Liver (tissue), 9 donors: ENCODE data around the gene CHRNB1. TPM values are rescaled to one million over a fixed set of nuclear protein-coding genes. Genes with fewer than 3 reads are reported as not detected.

Source experiments
- DNase-seq: peaks from one replicate; pipeline ENCODE4 v3.0.0-alpha.2; 2017; ENCODE audit warnings: low spot score
- H3K27ac ChIP-seq, 2 donors: one replicate each; pipeline ENCODE4 v1.7.0; 2013; ENCODE audit warnings: inconsistent platforms in 2 of 2, low read length in 2 of 2, control low read depth in 1 of 2, low read depth in 1 of 2, mild to moderate bottlenecking in 1 of 2
- H3K27me3 ChIP-seq, 4 donors: one replicate each; pipeline versions ENCODE4 v1.6.1 to v1.7.0; 2013; ENCODE audit warnings: low read length in 3 of 4, inconsistent platforms in 1 of 4, mild to moderate bottlenecking in 1 of 4, moderate library complexity in 1 of 4; ENCODE audit not compliant: control insufficient read depth in 4 of 4, insufficient read depth in 4 of 4
- H3K36me3 ChIP-seq, 4 donors: one replicate each; pipeline versions ENCODE4 v1.6.1 to v1.7.0; 2013; ENCODE audit warnings: low read length in 3 of 4, mild to moderate bottlenecking in 3 of 4, low read depth in 1 of 4, moderate library complexity in 1 of 4; ENCODE audit not compliant: control insufficient read depth in 4 of 4, insufficient read depth in 3 of 4
- H3K4me1 ChIP-seq, 4 donors: one replicate each; pipeline versions ENCODE4 v1.6.1 to v1.7.0; 2013; ENCODE audit warnings: low read length in 3 of 4, mild to moderate bottlenecking in 3 of 4, moderate library complexity in 1 of 4; ENCODE audit not compliant: control insufficient read depth in 4 of 4, insufficient read depth in 4 of 4
- H3K4me3 ChIP-seq, 3 donors: one replicate each; pipeline versions ENCODE4 v1.6.1 to v1.7.0; 2013; ENCODE audit warnings: low read length in 3 of 3, control low read depth in 1 of 3, low read depth in 1 of 3, mild to moderate bottlenecking in 1 of 3
- H3K9ac ChIP-seq, 2 donors: one replicate each; pipeline ENCODE4 v1.7.0; 2013; ENCODE audit warnings: low read length in 2 of 2, mild to moderate bottlenecking in 2 of 2, moderate library complexity in 2 of 2, control low read depth in 1 of 2, low read depth in 1 of 2
- H3K9me3 ChIP-seq, 4 donors: one replicate each; pipeline versions ENCODE4 v1.6.1 to v1.7.0; 2013; ENCODE audit warnings: low read length in 3 of 4; ENCODE audit not compliant: control insufficient read depth in 4 of 4
- ATF3 ChIP-seq: IDR thresholded peaks from 2 replicates; pipeline ENCODE4 v1.6.1; 2016; ENCODE audit warnings: antibody characterized with exemption
- EGR1 ChIP-seq, 2 donors: IDR thresholded peaks; 2 replicates each; pipeline ENCODE4 v1.6.1; 2016 to 2018; ENCODE audit warnings: antibody characterized with exemption in 2 of 2, low read depth in 2 of 2
- FOXA1 ChIP-seq: IDR thresholded peaks from 2 replicates; pipeline ENCODE4 v1.6.1; 2016; ENCODE audit warnings: antibody characterized with exemption
- FOXA2 ChIP-seq: IDR thresholded peaks from 2 replicates; pipeline ENCODE4 v1.6.1; 2016; ENCODE audit warnings: antibody characterized with exemption
- GABPA ChIP-seq, 2 donors: IDR thresholded peaks in 1 of 2; conservative IDR thresholded peaks in 1 of 2; 2 replicates each; pipeline ENCODE4 v1.6.1; 2016; ENCODE audit warnings: antibody characterized with exemption in 2 of 2, mild to moderate bottlenecking in 1 of 2, moderate library complexity in 1 of 2
- HNF4A ChIP-seq, 2 donors: conservative IDR thresholded peaks; 2 replicates each; pipeline ENCODE4 v1.6.1; 2016; ENCODE audit warnings: antibody characterized with exemption in 2 of 2, mild to moderate bottlenecking in 2 of 2
- HNF4G ChIP-seq: IDR thresholded peaks from 2 replicates; pipeline ENCODE4 v1.6.1; 2016; ENCODE audit warnings: antibody characterized with exemption
- JUND ChIP-seq, 2 donors: IDR thresholded peaks; 2 replicates each; pipeline ENCODE4 v1.6.1; 2016; ENCODE audit warnings: antibody characterized with exemption in 2 of 2
- MAX ChIP-seq: IDR thresholded peaks from 2 replicates; pipeline ENCODE4 v1.6.1; 2016; ENCODE audit warnings: antibody characterized with exemption
- NR2F2 ChIP-seq: IDR thresholded peaks from 2 replicates; pipeline ENCODE4 v1.6.1; 2016; ENCODE audit warnings: antibody characterized with exemption
- RAD21 ChIP-seq, 2 donors: IDR thresholded peaks; 2 replicates each; pipeline ENCODE4 v1.6.1; 2016; ENCODE audit warnings: antibody characterized with exemption in 2 of 2, mild to moderate bottlenecking in 2 of 2
- REST ChIP-seq: IDR thresholded peaks from 2 replicates; pipeline ENCODE4 v1.6.1; 2016; ENCODE audit warnings: antibody characterized with exemption, mild to moderate bottlenecking
- RXRA ChIP-seq, 2 donors: IDR thresholded peaks; 2 replicates each; pipeline ENCODE4 v1.6.1; 2017 to 2018; ENCODE audit warnings: antibody characterized with exemption in 2 of 2, mild to moderate bottlenecking in 1 of 2
- SP1 ChIP-seq: IDR thresholded peaks from 2 replicates; pipeline ENCODE4 v1.6.1; 2018; ENCODE audit warnings: antibody characterized with exemption, mild to moderate bottlenecking
- TAF1 ChIP-seq: conservative IDR thresholded peaks from 2 replicates; pipeline ENCODE4 v1.6.1; 2016; ENCODE audit warnings: antibody characterized with exemption, mild to moderate bottlenecking
- YY1 ChIP-seq: IDR thresholded peaks from 2 replicates; pipeline ENCODE4 v1.6.1; 2016; ENCODE audit warnings: antibody characterized with exemption, mild to moderate bottlenecking
- ZBTB33 ChIP-seq: IDR thresholded peaks from 2 replicates; pipeline ENCODE4 v1.6.1; 2016; ENCODE audit warnings: antibody characterized with exemption
- WGBS: extraction: QIAGEN DNeasy Blood & Tissue Kit; methylation state at CpG from one replicate; pipeline ENCODE4 v1.1.7; 2013; 5-methylcytosine and 5-hydroxymethylcytosine counted together
- polyA plus RNA-seq, 2 donors: library from polyadenylated mRNA; stranded (reverse) in 1 of 2; unstranded in 1 of 2; fragments of 200-250 nt in 1 of 2; fragments of >200 nt in 1 of 2; fragmentation: Nextera tagmentation in 1 of 2; extraction: Ambion mirVana in 1 of 2; gene quantifications; one replicate each; pipeline versions ENCODE4 v1.2.1 to v1.2.3, GENCODE V29; 2013 to 2015
- total RNA-seq, 2 donors: library from RNA; depleted of rRNA; stranded (reverse); fragments of >200 nt; gene quantifications; one replicate each; pipeline ENCODE4 v1.2.3, GENCODE V29; 2014
- TF ChIP-seq, protein P1 (sequence below): fragments of 150-350 bp; IDR thresholded peaks from 2 replicates; pipeline ENCODE4 v1.5.1; 2017; ENCODE audit warnings: improper control_type of control experiment, low read depth, low read length; ENCODE audit not compliant: missing input control
- donor health status: healthy.
- donor health status: healthy.
- donor health status: healthy.
- donor health status: healthy.
- donor health status: healthy.

Gene CHRNB1
- total and polyA plus RNA-seq, 4 donors: 4.2 to 11.5 (median 7.2) TPM

GRCh38 chr17:7409716-7410115, 35.1 kb upstream of the CHRNB1 start:
- Histone ChIP-seq H3K4me3 (no peak overlapping the region), H3K9ac (no peak overlapping the region), H3K4me1 (peaks cover 0 to 4% (median 0%) of the 10 kb centered on the region in 4 donors), H3K27ac (no peak overlapping the region), H3K27me3 (no peaks in the 10 kb centered on the region), H3K9me3 (no peaks in the 10 kb centered on the region), H3K36me3 (no peaks in the 10 kb centered on the region)
- TF ChIP-seq RAD21 (IDR thresholded peaks at IDR 0.05) (no peak), FOXA2 (no peak), ATF3 (no peak), NR2F2 (no peak), EGR1 (IDR thresholded peaks at IDR 0.05; ENCODE audit: low read depth in 2 of 2) (no peak), SP1 (no peak), REST (no peak), YY1 (no peak), HNF4A (conservative IDR thresholded peaks at IDR 0.05) (no peak), ZBTB33 (no peak), HNF4G (no peak), MAX (no peak), GABPA (IDR thresholded peaks at IDR 0.05 in 1 of 2, conservative IDR thresholded peaks at IDR 0.05 in 1 of 2) (no peak), TAF1 (no peak), RXRA (IDR thresholded peaks at IDR 0.05) (no peak), JUND (IDR thresholded peaks at IDR 0.05) (no peak), FOXA1 (no peak)
- TF ChIP-seq, protein P1, sequence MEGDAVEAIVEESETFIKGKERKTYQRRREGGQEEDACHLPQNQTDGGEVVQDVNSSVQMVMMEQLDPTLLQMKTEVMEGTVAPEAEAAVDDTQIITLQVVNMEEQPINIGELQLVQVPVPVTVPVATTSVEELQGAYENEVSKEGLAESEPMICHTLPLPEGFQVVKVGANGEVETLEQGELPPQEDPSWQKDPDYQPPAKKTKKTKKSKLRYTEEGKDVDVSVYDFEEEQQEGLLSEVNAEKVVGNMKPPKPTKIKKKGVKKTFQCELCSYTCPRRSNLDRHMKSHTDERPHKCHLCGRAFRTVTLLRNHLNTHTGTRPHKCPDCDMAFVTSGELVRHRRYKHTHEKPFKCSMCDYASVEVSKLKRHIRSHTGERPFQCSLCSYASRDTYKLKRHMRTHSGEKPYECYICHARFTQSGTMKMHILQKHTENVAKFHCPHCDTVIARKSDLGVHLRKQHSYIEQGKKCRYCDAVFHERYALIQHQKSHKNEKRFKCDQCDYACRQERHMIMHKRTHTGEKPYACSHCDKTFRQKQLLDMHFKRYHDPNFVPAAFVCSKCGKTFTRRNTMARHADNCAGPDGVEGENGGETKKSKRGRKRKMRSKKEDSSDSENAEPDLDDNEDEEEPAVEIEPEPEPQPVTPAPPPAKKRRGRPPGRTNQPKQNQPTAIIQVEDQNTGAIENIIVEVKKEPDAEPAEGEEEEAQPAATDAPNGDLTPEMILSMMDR: no peak
- no peak for DNase-seq
- WGBS: 96% methylated on average over 6 of the region's 6 CpGs
